Measurements from ENCODE around the gene GPAM. TPM values are rescaled to one million over a fixed set of nuclear protein-coding genes. Genes with fewer than 3 reads are reported as not detected.

The GPAM gene
- total and polyA plus RNA-seq, 2 experiments from 2014 or later = 4.7 to 11.1 TPM

- no peaks in the 10 kb centered on the region for H3K4me1 ChIP-seq (ENCODE audit: low read depth)
- no peak for DNase-seq (ENCODE audit: low read depth in 1 of 2, low spot score in 1 of 2)
- H3K27ac ChIP-seq = no peak overlapping the region
- H3K36me3 ChIP-seq = no peaks in the 10 kb centered on the region
- no peak overlapping the region for H3K4me3 ChIP-seq
- H3K27me3 ChIP-seq = no peaks in the 10 kb centered on the region
- H3K9me3 ChIP-seq (ENCODE audit: low read depth) = no peaks in the 10 kb centered on the region
- TF ChIP-seq CTCF (IDR thresholded peaks at IDR 0.05; ENCODE audit: low read depth, low read length) = no peak
Observed at GRCh38 chr10:112131346-112131745, 52.2 kb downstream of the GPAM start.

- Histone ChIP-seq H3K4me3 (no peak overlapping the region), H3K27ac (no peak overlapping the region), H3K27me3 (no peaks in the 10 kb centered on the region), H3K9me3 (ENCODE audit: low read depth) (no peaks in the 10 kb centered on the region), H3K36me3 (no peaks in the 10 kb centered on the region), H3K4me1 (ENCODE audit: low read depth) (no peaks in the 10 kb centered on the region)
- DNase-seq (ENCODE audit: low read depth in 1 of 2, low spot score in 1 of 2) = no peak
- TF ChIP-seq CTCF (IDR thresholded peaks at IDR 0.05; ENCODE audit: low read depth, low read length) = no peak
Observed at GRCh38 chr10:112126901-112127300, 56.7 kb downstream of the GPAM start.

- no peak for DNase-seq (ENCODE audit: low read depth in 1 of 2, low spot score in 1 of 2)
- Histone ChIP-seq H3K27me3 (no peaks in the 10 kb centered on the region), H3K36me3 (no peaks in the 10 kb centered on the region), H3K4me3 (no peak overlapping the region), H3K27ac (no peak overlapping the region), H3K9me3 (ENCODE audit: low read depth) (no peaks in the 10 kb centered on the region), H3K4me1 (ENCODE audit: low read depth) (no peaks in the 10 kb centered on the region)
- TF ChIP-seq CTCF (IDR thresholded peaks at IDR 0.05; ENCODE audit: low read depth, low read length) = no peak
Observed at GRCh38 chr10:112126172-112126571, 57.4 kb downstream of the GPAM start.

GRCh38 chr10:112124866-112125265 is 58.7 kb downstream of the GPAM start:
- no peak for TF ChIP-seq CTCF (IDR thresholded peaks at IDR 0.05; ENCODE audit: low read depth, low read length)
- DNase-seq (ENCODE audit: low read depth in 1 of 2, low spot score in 1 of 2) = no peak
- no peaks in the 10 kb centered on the region for H3K4me1 ChIP-seq (ENCODE audit: low read depth)

GRCh38 chr10:112122827-112123226 is 60.7 kb downstream of the GPAM start:
- H3K36me3 ChIP-seq = no peaks in the 10 kb centered on the region
- H3K4me3 ChIP-seq = no peak overlapping the region
- H3K9me3 ChIP-seq (ENCODE audit: low read depth) = no peaks in the 10 kb centered on the region
- TF ChIP-seq CTCF (IDR thresholded peaks at IDR 0.05; ENCODE audit: low read depth, low read length) = no peak
- DNase-seq (ENCODE audit: low read depth in 1 of 2, low spot score in 1 of 2) = no peak
- no peaks in the 10 kb centered on the region for H3K27me3 ChIP-seq
- H3K27ac ChIP-seq = no peak overlapping the region
- H3K4me1 ChIP-seq (ENCODE audit: low read depth) = no peaks in the 10 kb centered on the region

More at GRCh38 chr10:112124866-112125265, 58.7 kb downstream of the GPAM start:
- Histone ChIP-seq H3K4me3 (no peak overlapping the region), H3K27me3 (no peaks in the 10 kb centered on the region), H3K36me3 (no peaks in the 10 kb centered on the region), H3K27ac (no peak overlapping the region), H3K9me3 (ENCODE audit: low read depth) (no peaks in the 10 kb centered on the region)

- no peak for TF ChIP-seq CTCF (IDR thresholded peaks at IDR 0.05; ENCODE audit: low read depth, low read length)
- no peak overlapping the region for H3K27ac ChIP-seq
- no peaks in the 10 kb centered on the region for H3K4me1 ChIP-seq (ENCODE audit: low read depth)
- no peaks in the 10 kb centered on the region for H3K9me3 ChIP-seq (ENCODE audit: low read depth)
- no peaks in the 10 kb centered on the region for H3K27me3 ChIP-seq
- no peak for DNase-seq (ENCODE audit: low read depth in 1 of 2, low spot score in 1 of 2)
- no peaks in the 10 kb centered on the region for H3K36me3 ChIP-seq
- H3K4me3 ChIP-seq = no peak overlapping the region
Observed at GRCh38 chr10:112120491-112120890, 63.1 kb downstream of the GPAM start.
